GM12878 (cell line): ENCODE measurements around the gene SRC. TPM values are rescaled to one million over a fixed set of nuclear protein-coding genes. Genes with fewer than 3 reads are reported as not detected.

Experiments used
- ATAC-seq: fragments of 200-7000 bp; cut with Tn5 transposase; 3 replicates; pipeline ENCODE4 v1.9.1; 2020; ENCODE audit warnings: mild to moderate bottlenecking, moderate library complexity
- BruUV-seq: library from RNA; stranded (reverse); fragments of 400-500 nt; replicated peaks from 2 replicates; lab custom pipeline; 2021; lab: Mats Ljungman, UMichigan
- CTCF ChIA-PET: fragments of 300-600 bp; sonication (Branson Sonifier 250); formaldehyde crosslinking; extraction: SDS; loops from one replicate; lab custom pipeline; 2021; ENCODE audit warnings: inconsistent platforms; lab: Yijun Ruan, JAX
- POLR2A ChIA-PET: fragments of 350-600 bp; formaldehyde crosslinking; extraction: SDS; loops from one replicate; lab custom pipeline; 2021; ENCODE audit warnings: inconsistent platforms; lab: Charles Lee
- RAD21 ChIA-PET: fragments of 300-600 bp; sonication (Branson Sonifier 250); formaldehyde crosslinking; loops from one replicate; lab custom pipeline; 2023; ENCODE audit warnings: antibody characterized with exemption; ENCODE audit not compliant: unreplicated experiment; lab: Charles Lee
- SMC1A ChIA-PET: fragments of 300-600 bp; sonication (Branson Sonifier 250); formaldehyde crosslinking; loops from one replicate; lab custom pipeline; 2023; ENCODE audit not compliant: unreplicated experiment, uncharacterized antibody; lab: Charles Lee
- DNase-seq: peaks from one replicate; pipeline ENCODE4 v3.0.0-alpha.2; 2011; ENCODE audit warnings: low read depth, low spot score
- FAIRE-seq: peaks from 3 replicates; lab custom pipeline; 2011; peaks lifted over from hg19 to GRCh38; lab: Jason Lieb, UNC
- H2AFZ ChIP-seq: 2 replicates; pipeline ENCODE4 v1.6.0; 2011; ENCODE audit warnings: low read depth, low read length, control low read depth; ENCODE audit not compliant: control insufficient read depth
- H3K27ac ChIP-seq: 2 replicates; pipeline ENCODE4 v1.5.1; 2011; ENCODE audit warnings: control low read depth; ENCODE audit not compliant: control insufficient read depth, insufficient read depth
- H3K27me3 ChIP-seq, 2 experiments: replicated peaks in 1 of 2; 2 replicates each; pipeline versions ENCODE4 v1.6.0 to v1.6.1; 2011; ENCODE audit warnings: low read length in 1 of 2; ENCODE audit not compliant: control insufficient read depth in 2 of 2, insufficient read depth in 2 of 2
- H3K36me3 ChIP-seq, 2 experiments: 2 replicates each; pipeline ENCODE4 v1.5.1; 2011; ENCODE audit warnings: low read length in 1 of 2; ENCODE audit not compliant: control insufficient read depth in 2 of 2, insufficient read depth in 2 of 2
- H3K4me1 ChIP-seq: 2 replicates; pipeline ENCODE4 v1.6.1; 2011; ENCODE audit warnings: mild to moderate bottlenecking, low read length, moderate library complexity, mixed read lengths; ENCODE audit not compliant: control insufficient read depth, insufficient read depth
- H3K4me2 ChIP-seq: 2 replicates; pipeline ENCODE4 v1.6.0; 2011; ENCODE audit warnings: control low read depth; ENCODE audit not compliant: control insufficient read depth, insufficient read depth
- H3K4me3 ChIP-seq: fragments of 200-600 bp; sonication (generic); 2 replicates; pipeline ENCODE4 v1.5.1; 2016
- H3K79me2 ChIP-seq: 2 replicates; pipeline ENCODE4 v1.6.0; 2011; ENCODE audit warnings: low read length; ENCODE audit not compliant: control insufficient read depth, insufficient read depth
- H3K9ac ChIP-seq: 2 replicates; pipeline ENCODE4 v1.8.0; 2011; ENCODE audit warnings: low read length, control low read depth, mixed read lengths; ENCODE audit not compliant: control insufficient read depth, insufficient read depth
- H3K9me3 ChIP-seq: replicated peaks from 3 replicates; pipeline ENCODE4 v1.5.1; 2011; ENCODE audit warnings: mild to moderate bottlenecking, low read length; ENCODE audit not compliant: control insufficient read depth, insufficient read depth
- H4K20me1 ChIP-seq: 2 replicates; pipeline ENCODE4 v1.6.0; 2011; ENCODE audit not compliant: control insufficient read depth, insufficient read depth
- BCL11A ChIP-seq: IDR thresholded peaks from 2 replicates; pipeline ENCODE4 v1.6.1; 2011; ENCODE audit warnings: low read depth, low read length
- FOXK2 ChIP-seq: fragments of 450-650 bp; IDR thresholded peaks from 2 replicates; pipeline ENCODE4 v1.6.1; 2017; ENCODE audit warnings: mild to moderate bottlenecking, moderate library complexity
- MEF2B ChIP-seq: fragments of 450-650 bp; IDR thresholded peaks from 2 replicates; pipeline ENCODE4 v1.6.1; 2018; ENCODE audit warnings: mild to moderate bottlenecking, moderate library complexity; ENCODE audit not compliant: partially characterized antibody, poor library complexity, severe bottlenecking
- SMARCA5 ChIP-seq: fragments of 450-650 bp; IDR thresholded peaks from 2 replicates; pipeline ENCODE4 v1.6.1; 2017; ENCODE audit warnings: mild to moderate bottlenecking
- STAT3 ChIP-seq: IDR thresholded peaks from 2 replicates; pipeline ENCODE4 v1.6.1; 2011; ENCODE audit warnings: low read depth, low read length, improper control_type of control experiment
- YBX1 ChIP-seq: fragments of 450-650 bp; IDR thresholded peaks from 2 replicates; pipeline ENCODE4 v1.6.1; 2016; ENCODE audit warnings: antibody characterized with exemption
- ZNF384 ChIP-seq: IDR thresholded peaks from 2 replicates; pipeline ENCODE4 v1.6.1; 2012; ENCODE audit warnings: low read depth, mild to moderate bottlenecking, low read length, improper control_type of control experiment, borderline replicate concordance
- WGBS: methylation state at CpG from one replicate; pipeline ENCODE4 v1.1.6; 2016; ENCODE audit warnings: low lambda C conversion rate; ENCODE audit not compliant: insufficient replicate concordance, insufficient coverage; ENCODE audit errors: missing lambda C conversion rate; 5-methylcytosine and 5-hydroxymethylcytosine counted together
- in situ Hi-C: fragments of 300-500 bp; cut with MboI; formaldehyde crosslinking; loops from 9 replicates; pipeline ENCODE4 v1.14.3; 2018; ENCODE audit warnings: mixed read lengths
- intact Hi-C: fragments of 100-400 bp; cut with micrococcal nuclease; formaldehyde crosslinking; loops from one replicate; pipeline ENCODE4 v1.14.2; 2022; ENCODE audit not compliant: unreplicated experiment
- polyA plus RNA-seq, 11 experiments: library from polyadenylated mRNA; depleted of rRNA in 4 of 11; unstranded in 6 of 11; stranded (reverse) in 5 of 11; fragments of >200 nt; fragmentation: Nextera tagmentation in 4 of 11; fragmentation: Illumina TruSeq in 1 of 11; extraction: Ambion mirVana in 4 of 11; extraction: Trizol in 1 of 11; gene quantifications; 1 replicate in 1 of 11; 2 replicates in 10 of 11; pipeline versions ENCODE4 v1.2.1 to v1.2.3, GENCODE V29; 2011 to 2016; ENCODE audit warnings: inconsistent platforms in 2 of 11, missing spikeins in 2 of 11, low read depth in 1 of 11
- total RNA-seq, 4 experiments: library from RNA; depleted of rRNA in 3 of 4; stranded (reverse); fragments of >200 nt in 3 of 4; fragmentation: Illumina TruSeq in 1 of 4; extraction: Trizol in 1 of 4; gene quantifications; 2 replicates each; pipeline versions ENCODE4 v1.2.1 to v1.2.3, GENCODE V29; 2013 to 2021
- TF ChIP-seq, protein P1 (sequence below): IDR thresholded peaks from 2 replicates; pipeline ENCODE4 v1.6.1; 2012; ENCODE audit warnings: low read length, inconsistent platforms
- TF ChIP-seq, protein P2 (sequence below): fragments of 450-650 bp; IDR thresholded peaks from 2 replicates; pipeline ENCODE4 v1.6.1; 2017; ENCODE audit warnings: mild to moderate bottlenecking
- TF ChIP-seq, protein P3 (sequence below): fragments of 450-650 bp; formaldehyde crosslinking; IDR thresholded peaks from 2 replicates; pipeline ENCODE4 v1.4.0; 2022; ENCODE audit warnings: mild to moderate bottlenecking, moderate library complexity
- TF ChIP-seq, protein P4 (sequence below): IDR thresholded peaks from 2 replicates; pipeline ENCODE4 v1.6.1; 2011; ENCODE audit warnings: low read depth, low read length, improper control_type of control experiment, borderline replicate concordance
- TF ChIP-seq, protein P5 (sequence below): fragments of 150-350 bp; IDR thresholded peaks from 2 replicates; pipeline ENCODE4 v1.6.1; 2014; ENCODE audit warnings: mild to moderate bottlenecking, low read depth, low read length

Gene SRC
- total and polyA plus RNA-seq, 10 of the 15 experiments (the other 5 are each of a cell fraction or from before 2014, with no cell fraction given), result 0.60 to 71.3 (median 27.2) TPM

DNA sequence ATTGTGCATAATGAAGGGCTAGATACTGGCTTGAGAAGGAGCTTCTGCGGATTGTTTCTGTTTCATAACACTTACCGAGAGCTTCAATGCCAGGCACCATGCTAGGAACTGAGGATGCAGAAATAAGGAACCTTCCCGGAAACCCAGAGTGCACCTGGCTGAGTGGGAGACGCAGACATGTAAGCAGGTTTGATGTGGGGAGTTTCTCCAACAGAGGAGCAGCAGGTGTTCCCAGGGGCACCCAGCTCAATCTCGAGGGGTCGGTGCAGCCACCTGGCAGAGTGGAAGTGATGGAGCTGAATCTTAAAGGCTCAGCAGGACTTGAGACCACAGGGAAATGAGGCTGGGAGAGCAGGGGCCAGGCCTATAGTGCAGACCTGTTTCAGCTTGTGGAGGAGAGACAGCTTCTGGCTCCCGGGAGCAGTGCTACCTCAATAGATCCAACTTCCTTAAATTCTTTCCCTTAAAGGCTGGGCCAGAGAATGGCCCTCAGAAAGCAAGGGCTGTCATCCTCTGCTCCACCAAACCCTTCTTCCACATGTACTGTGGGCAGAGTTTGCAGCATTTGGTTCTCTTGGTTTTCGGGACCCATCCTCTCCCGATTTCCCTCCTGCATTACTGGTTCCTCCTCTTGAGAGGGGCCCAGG lies 27.8 kb upstream of the SRC start:
- intact Hi-C loops, result no loop called here
- WGBS, result 82% methylated on average over 9 of the region's 9 CpGs
- DNase-seq (no peak), FAIRE-seq (no peak), ATAC-seq (no peak)
- Histone ChIP-seq H3K9ac (no peak overlapping the region), H3K36me3 (peaks cover 11 to 20% of the 10 kb centered on the region in 2 experiments; a peak in 3 of 4 replicates), H2AFZ (no peak overlapping the region), H3K9me3 (no peaks in the 10 kb centered on the region; the same call in 2 of the 3 replicates), H3K27me3 (no peaks in the 10 kb centered on the region), H4K20me1 (no peaks in the 10 kb centered on the region), H3K4me1 (peaks cover 33% of the 10 kb centered on the region), H3K27ac (no peak overlapping the region), H3K4me2 (no peak overlapping the region), H3K79me2 (peaks cover 8% of the 10 kb centered on the region), H3K4me3 (no peak overlapping the region)
- in situ Hi-C loops, result no loop called here
- RAD21 ChIA-PET, result no interaction called here
- CTCF ChIA-PET, result interaction anchor here (0.7 to 1.3 kb wide), 2 partner anchors 13 to 196 kb away, joined by 3 read pairs; no protein-coding TSS in a partner anchor
- SMC1A ChIA-PET, result interaction anchor here (0.7 to 0.9 kb wide), 3 partner anchors 9 to 123 kb away, joined by 3 to 4 read pairs (median 3); no protein-coding TSS in a partner anchor
- BruUV-seq, result no TSS peak
- POLR2A ChIA-PET, result interaction anchor here (0.9 to 1.6 kb wide), 3 partner anchors 9 to 17 kb away, joined by 3 to 9 read pairs (median 4); no protein-coding TSS in a partner anchor
- TF ChIP-seq YBX1, result no peak
- TF ChIP-seq ZNF384, result no peak
- TF ChIP-seq, protein P1, sequence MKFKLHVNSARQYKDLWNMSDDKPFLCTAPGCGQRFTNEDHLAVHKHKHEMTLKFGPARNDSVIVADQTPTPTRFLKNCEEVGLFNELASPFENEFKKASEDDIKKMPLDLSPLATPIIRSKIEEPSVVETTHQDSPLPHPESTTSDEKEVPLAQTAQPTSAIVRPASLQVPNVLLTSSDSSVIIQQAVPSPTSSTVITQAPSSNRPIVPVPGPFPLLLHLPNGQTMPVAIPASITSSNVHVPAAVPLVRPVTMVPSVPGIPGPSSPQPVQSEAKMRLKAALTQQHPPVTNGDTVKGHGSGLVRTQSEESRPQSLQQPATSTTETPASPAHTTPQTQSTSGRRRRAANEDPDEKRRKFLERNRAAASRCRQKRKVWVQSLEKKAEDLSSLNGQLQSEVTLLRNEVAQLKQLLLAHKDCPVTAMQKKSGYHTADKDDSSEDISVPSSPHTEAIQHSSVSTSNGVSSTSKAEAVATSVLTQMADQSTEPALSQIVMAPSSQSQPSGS, result no peak
- TF ChIP-seq, protein P2, sequence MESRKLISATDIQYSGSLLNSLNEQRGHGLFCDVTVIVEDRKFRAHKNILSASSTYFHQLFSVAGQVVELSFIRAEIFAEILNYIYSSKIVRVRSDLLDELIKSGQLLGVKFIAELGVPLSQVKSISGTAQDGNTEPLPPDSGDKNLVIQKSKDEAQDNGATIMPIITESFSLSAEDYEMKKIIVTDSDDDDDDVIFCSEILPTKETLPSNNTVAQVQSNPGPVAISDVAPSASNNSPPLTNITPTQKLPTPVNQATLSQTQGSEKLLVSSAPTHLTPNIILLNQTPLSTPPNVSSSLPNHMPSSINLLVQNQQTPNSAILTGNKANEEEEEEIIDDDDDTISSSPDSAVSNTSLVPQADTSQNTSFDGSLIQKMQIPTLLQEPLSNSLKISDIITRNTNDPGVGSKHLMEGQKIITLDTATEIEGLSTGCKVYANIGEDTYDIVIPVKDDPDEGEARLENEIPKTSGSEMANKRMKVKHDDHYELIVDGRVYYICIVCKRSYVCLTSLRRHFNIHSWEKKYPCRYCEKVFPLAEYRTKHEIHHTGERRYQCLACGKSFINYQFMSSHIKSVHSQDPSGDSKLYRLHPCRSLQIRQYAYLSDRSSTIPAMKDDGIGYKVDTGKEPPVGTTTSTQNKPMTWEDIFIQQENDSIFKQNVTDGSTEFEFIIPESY, result no peak
- no peak for TF ChIP-seq SMARCA5
- TF ChIP-seq, protein P3, sequence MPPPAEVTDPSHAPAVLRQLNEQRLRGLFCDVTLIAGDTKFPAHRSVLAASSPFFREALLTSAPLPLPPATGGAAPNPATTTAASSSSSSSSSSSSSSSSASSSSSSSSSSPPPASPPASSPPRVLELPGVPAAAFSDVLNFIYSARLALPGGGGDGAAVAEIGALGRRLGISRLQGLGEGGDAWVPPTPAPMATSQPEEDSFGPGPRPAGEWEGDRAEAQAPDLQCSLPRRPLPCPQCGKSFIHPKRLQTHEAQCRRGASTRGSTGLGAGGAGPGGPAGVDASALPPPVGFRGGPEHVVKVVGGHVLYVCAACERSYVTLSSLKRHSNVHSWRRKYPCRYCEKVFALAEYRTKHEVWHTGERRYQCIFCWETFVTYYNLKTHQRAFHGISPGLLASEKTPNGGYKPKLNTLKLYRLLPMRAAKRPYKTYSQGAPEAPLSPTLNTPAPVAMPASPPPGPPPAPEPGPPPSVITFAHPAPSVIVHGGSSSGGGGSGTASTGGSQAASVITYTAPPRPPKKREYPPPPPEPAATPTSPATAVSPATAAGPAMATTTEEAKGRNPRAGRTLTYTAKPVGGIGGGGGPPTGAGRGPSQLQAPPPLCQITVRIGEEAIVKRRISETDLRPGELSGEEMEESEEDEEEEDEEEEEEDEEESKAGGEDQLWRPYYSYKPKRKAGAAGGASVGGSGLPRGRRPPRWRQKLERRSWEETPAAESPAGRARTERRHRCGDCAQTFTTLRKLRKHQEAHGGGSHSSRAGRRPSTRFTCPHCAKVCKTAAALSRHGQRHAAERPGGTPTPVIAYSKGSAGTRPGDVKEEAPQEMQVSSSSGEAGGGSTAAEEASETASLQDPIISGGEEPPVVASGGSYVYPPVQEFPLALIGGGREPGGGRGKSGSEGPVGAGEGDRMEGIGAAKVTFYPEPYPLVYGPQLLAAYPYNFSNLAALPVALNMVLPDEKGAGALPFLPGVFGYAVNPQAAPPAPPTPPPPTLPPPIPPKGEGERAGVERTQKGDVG (CRISPR knock-in tag), result no peak
- TF ChIP-seq MEF2B, result no peak
- TF ChIP-seq FOXK2, result no peak
- TF ChIP-seq, protein P4, sequence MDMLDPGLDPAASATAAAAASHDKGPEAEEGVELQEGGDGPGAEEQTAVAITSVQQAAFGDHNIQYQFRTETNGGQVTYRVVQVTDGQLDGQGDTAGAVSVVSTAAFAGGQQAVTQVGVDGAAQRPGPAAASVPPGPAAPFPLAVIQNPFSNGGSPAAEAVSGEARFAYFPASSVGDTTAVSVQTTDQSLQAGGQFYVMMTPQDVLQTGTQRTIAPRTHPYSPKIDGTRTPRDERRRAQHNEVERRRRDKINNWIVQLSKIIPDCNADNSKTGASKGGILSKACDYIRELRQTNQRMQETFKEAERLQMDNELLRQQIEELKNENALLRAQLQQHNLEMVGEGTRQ, result no peak
- no peak for TF ChIP-seq STAT3
- TF ChIP-seq, protein P5, sequence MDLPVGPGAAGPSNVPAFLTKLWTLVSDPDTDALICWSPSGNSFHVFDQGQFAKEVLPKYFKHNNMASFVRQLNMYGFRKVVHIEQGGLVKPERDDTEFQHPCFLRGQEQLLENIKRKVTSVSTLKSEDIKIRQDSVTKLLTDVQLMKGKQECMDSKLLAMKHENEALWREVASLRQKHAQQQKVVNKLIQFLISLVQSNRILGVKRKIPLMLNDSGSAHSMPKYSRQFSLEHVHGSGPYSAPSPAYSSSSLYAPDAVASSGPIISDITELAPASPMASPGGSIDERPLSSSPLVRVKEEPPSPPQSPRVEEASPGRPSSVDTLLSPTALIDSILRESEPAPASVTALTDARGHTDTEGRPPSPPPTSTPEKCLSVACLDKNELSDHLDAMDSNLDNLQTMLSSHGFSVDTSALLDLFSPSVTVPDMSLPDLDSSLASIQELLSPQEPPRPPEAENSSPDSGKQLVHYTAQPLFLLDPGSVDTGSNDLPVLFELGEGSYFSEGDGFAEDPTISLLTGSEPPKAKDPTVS, result no peak
- TF ChIP-seq BCL11A, result no peak
